Epithelial cell of esophagus (primary cell): ENCODE measurements around the gene CNGB1.

Source experiments
- DNase-seq: peaks from one replicate; pipeline ENCODE4 v3.0.0; 2010; ENCODE audit warnings: low read depth
- H3K4me3 ChIP-seq: 2 replicates; pipeline ENCODE4 v1.5.1; 2011; ENCODE audit warnings: mild to moderate bottlenecking, low read length, control low read depth
- CTCF ChIP-seq: IDR thresholded peaks from 2 replicates; pipeline ENCODE4 v1.5.1; 2011; ENCODE audit warnings: low read depth, mild to moderate bottlenecking, low read length, control low read depth, inconsistent platforms; ENCODE audit not compliant: insufficient read depth; ENCODE audit errors: missing control alignments

The CNGB1 gene

DNA sequence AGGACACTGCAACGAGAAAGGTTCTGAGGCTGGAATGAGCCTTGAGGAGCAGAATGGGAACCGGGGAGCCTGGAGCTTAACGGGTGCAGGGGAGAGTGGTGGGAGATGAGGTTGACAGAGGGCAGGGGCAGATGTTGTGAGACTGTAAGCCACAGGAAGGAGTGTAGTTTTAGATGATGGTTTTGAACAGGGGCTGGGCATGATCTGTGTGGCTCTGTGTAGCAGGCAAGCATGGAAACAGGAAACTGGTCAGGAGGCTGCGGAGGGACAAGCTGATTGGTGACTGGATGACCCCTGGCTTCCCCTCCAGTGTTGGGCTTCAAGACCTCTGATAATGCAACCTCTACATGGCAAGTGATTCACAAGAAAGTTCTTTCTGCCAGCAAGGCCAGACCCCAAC, 1.4 kb upstream of the CNGB1 start:
- no peak for DNase-seq
- TF ChIP-seq CTCF, result no peak
- no peak overlapping the region for H3K4me3 ChIP-seq

DNA sequence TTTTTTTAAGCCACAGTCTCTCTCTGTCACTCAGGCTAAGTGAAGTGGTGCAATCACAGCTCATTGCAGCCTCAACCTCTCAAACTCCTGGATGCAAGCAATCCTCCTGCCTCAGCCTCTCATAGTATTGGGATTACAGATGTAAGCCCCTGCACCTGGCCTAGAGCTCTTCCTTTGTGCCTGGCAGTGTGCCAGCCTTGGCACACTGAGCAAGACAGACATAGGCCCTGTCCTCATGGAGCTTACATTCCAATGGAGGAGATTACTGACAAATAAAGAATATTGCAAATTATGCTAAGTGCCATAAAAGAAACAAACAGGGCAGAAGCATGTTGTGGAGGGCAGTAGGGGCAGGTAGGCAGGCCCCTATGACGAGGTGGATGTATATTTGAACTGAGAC, 920 bp upstream of the CNGB1 start:
- no peak for TF ChIP-seq CTCF
- no peak for DNase-seq
- no peak overlapping the region for H3K4me3 ChIP-seq

- no peak for TF ChIP-seq CTCF
- no peak for DNase-seq
- no peak overlapping the region for H3K4me3 ChIP-seq
These were observed 609 bp downstream of the CNGB1 start for GRCh38 chr16:57970319-57970718.

- no peak for TF ChIP-seq CTCF
- DNase-seq, result no peak
- H3K4me3 ChIP-seq, result no peak overlapping the region
These were observed 1.3 kb downstream of the CNGB1 start for GRCh38 chr16:57969451-57970123.

GRCh38 chr16:57967916-57968315, 3.0 kb downstream of the CNGB1 start:
- H3K4me3 ChIP-seq, result no peak overlapping the region
- no peak for DNase-seq
- TF ChIP-seq CTCF, result no peak

GRCh38 chr16:57966986-57967385, 3.9 kb downstream of the CNGB1 start:
- no peak overlapping the region for H3K4me3 ChIP-seq
- DNase-seq, result no peak
- TF ChIP-seq CTCF, result no peak

- H3K4me3 ChIP-seq, result no peak overlapping the region
- TF ChIP-seq CTCF, result no peak
- no peak for DNase-seq
These were observed 4.6 kb downstream of the CNGB1 start for GRCh38 chr16:57966204-57966771.
